Brain microvascular endothelial cell (primary cell): ENCODE measurements around the gene ACSL3.

ENCODE experiments used
- DNase-seq: peaks from one replicate; pipeline ENCODE4 v3.0.0-alpha.2; 2020
- H3K27ac ChIP-seq: fragments of 250-450 bp; sonication (Bioruptor Pico); 2 replicates; pipeline ENCODE4 v1.5.1; 2020; ENCODE audit warnings: mild to moderate bottlenecking, moderate library complexity
- H3K27me3 ChIP-seq: fragments of 250-450 bp; sonication (Bioruptor Pico); replicated peaks from 2 replicates; pipeline ENCODE4 v1.5.1; 2020; ENCODE audit warnings: mild to moderate bottlenecking
- H3K36me3 ChIP-seq: fragments of 250-450 bp; sonication (Bioruptor Pico); replicated peaks from 2 replicates; pipeline ENCODE4 v1.5.1; 2020; ENCODE audit warnings: mild to moderate bottlenecking
- H3K4me3 ChIP-seq: 2 replicates; pipeline ENCODE4 v1.5.1; 2011; ENCODE audit warnings: low read depth, mild to moderate bottlenecking, control low read depth, low read length, moderate library complexity
- in situ Hi-C: cut with HindIII; loops from 2 replicates; pipeline ENCODE4 v1.10.0; 2017; ENCODE audit warnings: low sequenced_read_pairs, low pct_ligation_motif_present
- TF ChIP-seq, protein P1 (sequence below): IDR thresholded peaks from 2 replicates; pipeline ENCODE4 v1.5.1; 2011; ENCODE audit warnings: low read depth, mild to moderate bottlenecking, moderate library complexity, low read length, control low read depth, inconsistent platforms; ENCODE audit errors: missing control alignments

The ACSL3 gene

DNA sequence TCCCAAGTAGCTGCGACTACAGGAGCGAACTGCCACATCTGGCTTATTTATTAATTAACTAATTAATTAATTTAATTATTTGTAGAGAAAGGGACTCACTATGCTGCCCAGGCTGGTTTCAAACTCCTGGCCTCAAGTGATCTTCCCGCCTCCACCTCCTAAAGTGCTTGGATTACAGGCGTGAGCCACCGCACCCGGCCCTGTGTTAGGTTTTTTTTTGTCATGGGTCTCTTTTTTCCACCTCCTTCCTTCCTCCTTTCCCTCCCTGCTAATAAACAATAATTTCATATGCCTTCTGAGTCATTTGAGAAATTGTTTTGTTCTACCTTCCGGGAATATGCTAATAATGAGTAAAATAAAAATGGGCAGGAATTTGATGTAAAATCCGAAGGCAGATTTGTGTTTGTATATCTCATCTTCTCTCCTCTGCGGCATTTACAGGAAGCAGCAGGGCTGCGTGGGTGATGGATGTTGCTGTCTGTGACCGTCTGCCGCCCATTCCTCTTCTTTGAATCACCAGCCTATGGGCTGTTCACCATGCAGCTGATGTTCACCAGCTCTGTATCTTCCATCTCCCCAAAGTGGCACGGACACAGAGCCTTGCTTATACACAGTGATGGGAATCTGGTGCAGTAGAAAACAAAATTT, 89.9 kb downstream of the ACSL3 start:
- Histone ChIP-seq H3K36me3 (no peaks in the 10 kb centered on the region), H3K4me3 (no peak overlapping the region), H3K27me3 (no peaks in the 10 kb centered on the region), H3K27ac (peak overlapping the region; percentile 53)
- TF ChIP-seq, protein P1, sequence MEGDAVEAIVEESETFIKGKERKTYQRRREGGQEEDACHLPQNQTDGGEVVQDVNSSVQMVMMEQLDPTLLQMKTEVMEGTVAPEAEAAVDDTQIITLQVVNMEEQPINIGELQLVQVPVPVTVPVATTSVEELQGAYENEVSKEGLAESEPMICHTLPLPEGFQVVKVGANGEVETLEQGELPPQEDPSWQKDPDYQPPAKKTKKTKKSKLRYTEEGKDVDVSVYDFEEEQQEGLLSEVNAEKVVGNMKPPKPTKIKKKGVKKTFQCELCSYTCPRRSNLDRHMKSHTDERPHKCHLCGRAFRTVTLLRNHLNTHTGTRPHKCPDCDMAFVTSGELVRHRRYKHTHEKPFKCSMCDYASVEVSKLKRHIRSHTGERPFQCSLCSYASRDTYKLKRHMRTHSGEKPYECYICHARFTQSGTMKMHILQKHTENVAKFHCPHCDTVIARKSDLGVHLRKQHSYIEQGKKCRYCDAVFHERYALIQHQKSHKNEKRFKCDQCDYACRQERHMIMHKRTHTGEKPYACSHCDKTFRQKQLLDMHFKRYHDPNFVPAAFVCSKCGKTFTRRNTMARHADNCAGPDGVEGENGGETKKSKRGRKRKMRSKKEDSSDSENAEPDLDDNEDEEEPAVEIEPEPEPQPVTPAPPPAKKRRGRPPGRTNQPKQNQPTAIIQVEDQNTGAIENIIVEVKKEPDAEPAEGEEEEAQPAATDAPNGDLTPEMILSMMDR: no peak
- in situ Hi-C loops: no loop called here
- DNase-seq: peak; percentile 86

DNA sequence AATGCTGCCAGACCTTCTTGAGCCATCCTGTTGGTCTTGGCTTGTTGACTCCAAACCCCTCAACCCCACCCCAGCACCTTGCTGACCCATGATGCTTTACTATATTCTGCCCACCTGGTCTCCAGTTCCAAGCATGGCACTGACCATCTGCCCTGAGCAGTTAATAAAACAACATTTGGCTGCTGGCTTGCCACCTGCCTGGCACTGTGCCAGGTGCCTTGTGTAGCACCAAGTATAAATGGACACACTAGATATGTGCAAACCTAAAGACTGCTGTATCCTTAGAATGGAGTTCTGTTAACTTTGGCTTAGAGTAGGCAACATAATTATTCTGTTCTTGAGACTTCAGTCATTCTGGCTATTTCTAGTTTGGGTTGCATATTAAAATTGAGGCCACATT, 91.4 kb downstream of the ACSL3 start:
- TF ChIP-seq, protein P1: no peak
- no peaks in the 10 kb centered on the region for H3K36me3 ChIP-seq
- no peaks in the 10 kb centered on the region for H3K27me3 ChIP-seq
- no peak for DNase-seq
- no peak overlapping the region for H3K27ac ChIP-seq
- in situ Hi-C loops: no loop called here
- no peak overlapping the region for H3K4me3 ChIP-seq

DNA sequence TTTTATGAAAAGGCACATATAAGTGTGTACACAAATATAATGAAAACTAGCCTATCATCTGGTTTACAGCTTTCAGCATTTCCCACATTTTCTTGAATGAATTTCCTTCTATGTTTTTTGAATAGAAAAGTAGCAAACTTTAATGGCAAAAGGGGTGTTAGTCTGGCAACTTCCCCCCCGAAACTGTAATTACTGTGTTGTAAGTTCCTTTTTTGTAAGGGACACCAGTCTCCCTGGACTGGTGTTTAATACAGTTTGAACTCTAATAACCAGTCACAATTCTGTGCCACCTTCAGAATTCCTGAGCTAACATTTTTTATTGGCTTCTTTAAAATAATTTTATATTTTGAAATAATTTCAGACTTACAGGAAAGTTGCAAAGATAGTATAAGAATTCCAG, 94.2 kb downstream of the ACSL3 start:
- DNase-seq: no peak
- no peak overlapping the region for H3K27ac ChIP-seq
- TF ChIP-seq, protein P1: no peak
- no peaks in the 10 kb centered on the region for H3K27me3 ChIP-seq
- in situ Hi-C loops: no loop called here
- no peak overlapping the region for H3K4me3 ChIP-seq
- H3K36me3 ChIP-seq: no peaks in the 10 kb centered on the region

DNA sequence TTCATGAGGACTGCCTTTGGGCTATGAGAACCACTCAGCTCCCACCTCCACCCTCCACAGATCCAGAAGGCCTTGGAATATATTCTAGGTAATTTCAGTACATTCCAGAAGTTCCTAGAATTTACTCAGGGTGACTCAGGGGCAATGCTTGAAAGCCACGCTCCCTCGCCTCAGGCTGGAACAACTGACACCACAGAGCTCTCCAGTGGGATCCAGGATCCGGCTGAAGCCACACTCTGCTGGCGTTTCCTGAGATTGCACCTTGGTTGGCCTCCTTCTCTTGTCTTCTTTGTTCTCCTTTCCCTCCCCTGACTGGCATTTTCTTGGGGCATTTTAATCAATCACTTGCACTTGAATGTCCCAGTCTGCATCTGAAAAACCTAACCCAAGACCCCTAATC, 98.5 kb downstream of the ACSL3 start:
- Histone ChIP-seq H3K27ac (no peak overlapping the region), H3K4me3 (no peak overlapping the region), H3K27me3 (no peaks in the 10 kb centered on the region), H3K36me3 (no peaks in the 10 kb centered on the region)
- DNase-seq: peak; percentile 90
- TF ChIP-seq, protein P1: peak; percentile 80
- in situ Hi-C loops: no loop called here

DNA sequence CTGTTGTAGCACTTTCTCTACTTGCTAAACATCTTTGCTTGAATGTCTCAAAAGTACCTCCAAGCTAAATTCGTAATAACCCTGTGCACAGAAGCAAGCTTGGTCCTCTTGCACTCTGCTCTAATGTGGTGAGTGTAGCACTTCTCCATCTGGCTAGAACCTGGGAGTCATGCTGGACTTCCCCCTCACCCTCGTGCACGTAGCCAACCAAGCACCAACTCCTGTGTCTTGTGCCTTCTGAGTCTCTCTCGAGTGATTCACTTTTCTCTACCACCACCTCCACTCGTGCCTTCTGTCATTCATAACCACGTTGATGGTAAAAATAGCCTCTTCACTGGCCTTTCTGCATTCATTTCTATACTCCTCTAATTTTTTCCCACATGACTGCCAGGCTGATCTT, 99.3 kb downstream of the ACSL3 start:
- DNase-seq: peak; percentile 27
- Histone ChIP-seq H3K36me3 (no peaks in the 10 kb centered on the region), H3K27ac (no peak overlapping the region), H3K27me3 (no peaks in the 10 kb centered on the region), H3K4me3 (no peak overlapping the region)
- in situ Hi-C loops: no loop called here
- TF ChIP-seq, protein P1: no peak

DNA sequence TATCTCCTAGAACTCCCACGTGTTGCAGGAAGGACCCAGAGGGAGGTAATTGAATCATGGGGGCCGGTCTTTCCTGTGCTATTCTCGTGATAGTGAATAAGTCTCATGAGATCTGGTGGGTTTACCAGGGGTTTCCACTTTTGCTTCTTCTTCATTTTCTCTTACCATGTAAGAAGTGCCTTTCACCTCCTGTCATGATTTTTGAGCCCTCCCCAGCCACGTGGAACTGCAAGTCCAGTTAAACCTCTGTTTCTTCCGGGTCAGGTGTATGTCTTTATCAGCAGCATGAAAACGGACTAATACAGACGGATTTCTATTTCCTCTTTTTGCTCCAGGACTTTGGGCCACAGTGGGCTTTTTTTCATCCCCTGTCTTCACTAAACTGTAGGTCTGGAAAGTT, 102.8 kb downstream of the ACSL3 start:
- TF ChIP-seq, protein P1: no peak

More for the DNA sequence above, 102.8 kb downstream of the ACSL3 start:
- Histone ChIP-seq H3K36me3 (no peaks in the 10 kb centered on the region), H3K27ac (no peak overlapping the region), H3K27me3 (no peaks in the 10 kb centered on the region), H3K4me3 (no peak overlapping the region)
- DNase-seq: no peak
- in situ Hi-C loops: no loop called here
